Mesendoderm (in vitro differentiated cells): Measurements from ENCODE around the gene LYRM4.

Experiments
- DNase-seq: peaks from one replicate; pipeline ENCODE4 v3.0.0; 2013
- H2AK5ac ChIP-seq: 2 replicates; pipeline ENCODE4 v1.6.1; 2013; ENCODE audit warnings: low read length, inconsistent platforms
- H2BK120ac ChIP-seq: 2 replicates; pipeline ENCODE4 v1.6.1; 2013; ENCODE audit warnings: low read depth, mild to moderate bottlenecking, low read length, moderate library complexity, mixed read lengths
- H2BK15ac ChIP-seq: replicated peaks from 2 replicates; pipeline ENCODE4 v1.6.1; 2013; ENCODE audit warnings: low read depth, mild to moderate bottlenecking, moderate library complexity
- H2BK5ac ChIP-seq: 2 replicates; pipeline ENCODE4 v1.6.1; 2013; ENCODE audit warnings: low read length, inconsistent platforms
- H3K18ac ChIP-seq: 2 replicates; pipeline ENCODE4 v1.6.1; 2013; ENCODE audit warnings: mild to moderate bottlenecking, low read length, mixed read lengths
- H3K23ac ChIP-seq: one replicate; pipeline ENCODE4 v1.6.1; 2013; ENCODE audit warnings: low read length
- H3K27ac ChIP-seq: 2 replicates; pipeline ENCODE4 v1.5.1; 2013; ENCODE audit warnings: low read depth, mild to moderate bottlenecking, inconsistent platforms, low read length, moderate library complexity
- H3K27me3 ChIP-seq: 2 replicates; pipeline ENCODE4 v1.6.1; 2013; ENCODE audit warnings: low read length, control low read depth, mild to moderate bottlenecking, inconsistent platforms; ENCODE audit not compliant: insufficient read depth, poor library complexity
- H3K36me3 ChIP-seq: 2 replicates; pipeline ENCODE4 v1.6.1; 2013; ENCODE audit warnings: low read length, inconsistent platforms; ENCODE audit not compliant: control insufficient read depth, insufficient read depth
- H3K4ac ChIP-seq: one replicate; pipeline ENCODE4 v1.6.1; 2013; ENCODE audit warnings: low read depth, mild to moderate bottlenecking, low read length, moderate library complexity
- H3K4me1 ChIP-seq: 2 replicates; pipeline ENCODE4 v1.6.1; 2013; ENCODE audit warnings: low read depth, low read length, inconsistent platforms; ENCODE audit not compliant: control insufficient read depth
- H3K4me2 ChIP-seq: 2 replicates; pipeline ENCODE4 v1.6.1; 2013; ENCODE audit warnings: low read length
- H3K4me3 ChIP-seq: 2 replicates; pipeline ENCODE4 v1.5.1; 2013; ENCODE audit warnings: mild to moderate bottlenecking, low read length
- H3K56ac ChIP-seq: one replicate; pipeline ENCODE4 v1.6.1; 2013; ENCODE audit warnings: low read length
- H3K79me1 ChIP-seq: 2 replicates; pipeline ENCODE4 v1.6.1; 2013; ENCODE audit warnings: low read length, inconsistent platforms
- H3K79me2 ChIP-seq: 2 replicates; pipeline ENCODE4 v1.6.1; 2013; ENCODE audit warnings: mild to moderate bottlenecking, low read length; ENCODE audit not compliant: control insufficient read depth, insufficient read depth
- H3K9ac ChIP-seq: 2 replicates; pipeline ENCODE4 v1.6.1; 2013; ENCODE audit warnings: low read length, inconsistent platforms
- H4K5ac ChIP-seq: one replicate; pipeline ENCODE4 v1.6.1; 2013; ENCODE audit warnings: low read length
- H4K8ac ChIP-seq: one replicate; pipeline ENCODE4 v1.6.1; 2013; ENCODE audit warnings: low read depth, mild to moderate bottlenecking, control low read depth, low read length, moderate library complexity
- WGBS: extraction: QIAGEN DNeasy Blood & Tissue Kit; methylation state at CpG from one replicate; pipeline ENCODE4 v1.1.7; 2013; ENCODE audit warnings: low lambda C conversion rate, missing lambda C conversion rate; ENCODE audit not compliant: insufficient coverage; ENCODE audit errors: extremely low coverage; 5-methylcytosine and 5-hydroxymethylcytosine counted together

Gene LYRM4

DNA sequence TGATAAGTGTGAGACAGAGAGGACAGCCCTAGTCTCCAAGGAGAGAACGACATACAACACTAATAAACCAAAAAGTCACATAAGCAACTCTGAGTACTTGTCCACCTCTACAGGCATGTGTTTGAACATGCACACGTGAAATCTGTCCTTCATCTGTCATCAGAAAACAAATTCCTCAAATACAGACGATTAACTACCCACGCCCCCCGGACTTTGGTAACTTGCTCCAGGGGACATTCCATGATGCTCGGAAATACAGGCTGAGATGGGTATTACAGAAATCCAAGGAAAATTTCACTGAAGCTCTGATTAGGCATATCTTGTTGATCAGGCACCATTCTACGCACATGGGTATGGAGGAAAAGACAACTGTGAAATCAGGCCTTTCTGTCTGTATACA is 57.8 kb downstream of the LYRM4 start:
- Histone ChIP-seq H3K4me1 (no peaks in the 10 kb centered on the region), H3K79me1 (peaks cover 6% of the 10 kb centered on the region), H3K27me3 (no peaks in the 10 kb centered on the region), H3K18ac (no peak overlapping the region), H3K79me2 (no peaks in the 10 kb centered on the region), H3K56ac (no peak overlapping the region), H3K23ac (no peak overlapping the region), H3K4me3 (no peak overlapping the region), H2BK5ac (no peak overlapping the region), H3K36me3 (no peaks in the 10 kb centered on the region), H2BK120ac (no peak overlapping the region), H3K4me2 (no peak overlapping the region), H3K9ac (no peak overlapping the region), H3K4ac (no peak overlapping the region), H4K8ac (no peak overlapping the region), H4K5ac (no peak overlapping the region), H2BK15ac (no peak overlapping the region), H3K27ac (no peak overlapping the region), H2AK5ac (no peak overlapping the region)
- no CpG with 5 or more reads among the region's 7 CpGs for WGBS
- no peak for DNase-seq

GRCh38 chr6:5202206-5202605 is 58.5 kb downstream of the LYRM4 start:
- H3K79me2 ChIP-seq = no peaks in the 10 kb centered on the region
- H3K56ac ChIP-seq = no peak overlapping the region
- H3K4me1 ChIP-seq = no peaks in the 10 kb centered on the region
- H3K4me3 ChIP-seq = no peak overlapping the region
- no peak overlapping the region for H2BK5ac ChIP-seq
- H3K27me3 ChIP-seq = no peaks in the 10 kb centered on the region
- no peak overlapping the region for H4K5ac ChIP-seq
- H3K9ac ChIP-seq = no peak overlapping the region
- H2BK15ac ChIP-seq = no peak overlapping the region
- peaks cover 6% of the 10 kb centered on the region for H3K79me1 ChIP-seq
- H3K4me2 ChIP-seq = no peak overlapping the region
- no peak overlapping the region for H3K18ac ChIP-seq
- H3K4ac ChIP-seq = no peak overlapping the region
- DNase-seq = no peak
- no peak overlapping the region for H2AK5ac ChIP-seq
- H3K36me3 ChIP-seq = no peaks in the 10 kb centered on the region
- no peak overlapping the region for H3K27ac ChIP-seq
- H3K23ac ChIP-seq = no peak overlapping the region
- H4K8ac ChIP-seq = no peak overlapping the region
- no peak overlapping the region for H2BK120ac ChIP-seq

DNA sequence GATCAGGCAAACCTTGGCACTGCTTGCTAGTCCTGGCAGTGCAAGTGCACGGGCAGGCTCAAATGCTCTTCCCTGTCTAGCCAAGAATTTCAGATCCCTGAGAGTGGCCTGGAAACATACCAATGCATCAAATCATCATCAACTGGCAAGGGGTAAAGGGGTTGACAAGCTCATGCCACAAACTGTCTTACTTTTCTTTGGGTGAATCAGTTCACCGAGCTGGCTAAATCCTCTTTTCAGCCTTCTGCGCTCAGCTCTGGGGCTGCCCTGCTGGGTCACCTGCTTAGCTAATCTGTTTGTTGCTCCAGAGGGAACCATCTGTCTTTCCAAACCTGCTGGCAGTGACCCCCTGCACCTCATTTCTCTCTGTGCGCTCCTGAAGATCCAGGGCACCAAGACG is 59.5 kb downstream of the LYRM4 start:
- WGBS = no CpG with 5 or more reads among the region's 5 CpGs

DNA sequence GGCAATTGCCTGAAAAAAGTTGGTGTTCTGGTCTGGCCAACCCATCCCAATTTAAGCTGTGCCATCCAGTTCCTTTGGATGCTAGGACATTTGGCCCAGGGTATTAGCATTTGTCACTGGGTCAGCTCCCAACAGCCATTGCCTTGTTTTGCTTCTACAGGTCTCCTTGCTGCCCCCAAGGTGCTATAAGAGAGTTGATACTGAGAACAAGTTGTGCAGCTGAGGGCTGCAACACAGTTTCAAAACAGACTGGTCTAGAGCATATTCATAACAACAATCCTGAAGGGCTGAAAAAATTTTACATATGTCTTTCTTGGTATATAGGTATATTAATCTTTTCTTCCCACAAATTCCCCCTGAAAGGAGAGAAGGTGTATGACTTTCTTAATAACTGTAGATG is 61.0 kb downstream of the LYRM4 start:
- DNase-seq = no peak
- Histone ChIP-seq H2AK5ac (no peak overlapping the region), H3K27me3 (no peaks in the 10 kb centered on the region), H3K9ac (no peak overlapping the region), H3K4ac (no peak overlapping the region), H2BK5ac (no peak overlapping the region), H3K4me2 (no peak overlapping the region), H3K79me2 (no peaks in the 10 kb centered on the region), H2BK120ac (no peak overlapping the region), H3K23ac (no peak overlapping the region), H2BK15ac (no peak overlapping the region), H3K36me3 (no peaks in the 10 kb centered on the region), H3K79me1 (peaks cover 3% of the 10 kb centered on the region), H4K5ac (no peak overlapping the region), H3K27ac (no peak overlapping the region), H3K56ac (no peak overlapping the region), H3K4me1 (no peaks in the 10 kb centered on the region), H3K18ac (no peak overlapping the region), H3K4me3 (no peak overlapping the region), H4K8ac (no peak overlapping the region)

More for the DNA sequence above, 59.5 kb downstream of the LYRM4 start:
- no peak overlapping the region for H4K8ac ChIP-seq
- no peak overlapping the region for H3K56ac ChIP-seq
- no peak for DNase-seq
- H3K4me2 ChIP-seq = no peak overlapping the region
- H4K5ac ChIP-seq = no peak overlapping the region
- H3K79me1 ChIP-seq = peaks cover 6% of the 10 kb centered on the region
- no peaks in the 10 kb centered on the region for H3K36me3 ChIP-seq
- no peak overlapping the region for H2AK5ac ChIP-seq
- no peak overlapping the region for H3K9ac ChIP-seq
- no peak overlapping the region for H3K27ac ChIP-seq
- H2BK15ac ChIP-seq = no peak overlapping the region
- no peak overlapping the region for H3K4ac ChIP-seq
- no peak overlapping the region for H3K18ac ChIP-seq
- no peaks in the 10 kb centered on the region for H3K4me1 ChIP-seq
- no peak overlapping the region for H2BK120ac ChIP-seq
- no peaks in the 10 kb centered on the region for H3K27me3 ChIP-seq
- no peak overlapping the region for H2BK5ac ChIP-seq
- no peak overlapping the region for H3K4me3 ChIP-seq
- H3K79me2 ChIP-seq = no peaks in the 10 kb centered on the region
- H3K23ac ChIP-seq = no peak overlapping the region

DNA sequence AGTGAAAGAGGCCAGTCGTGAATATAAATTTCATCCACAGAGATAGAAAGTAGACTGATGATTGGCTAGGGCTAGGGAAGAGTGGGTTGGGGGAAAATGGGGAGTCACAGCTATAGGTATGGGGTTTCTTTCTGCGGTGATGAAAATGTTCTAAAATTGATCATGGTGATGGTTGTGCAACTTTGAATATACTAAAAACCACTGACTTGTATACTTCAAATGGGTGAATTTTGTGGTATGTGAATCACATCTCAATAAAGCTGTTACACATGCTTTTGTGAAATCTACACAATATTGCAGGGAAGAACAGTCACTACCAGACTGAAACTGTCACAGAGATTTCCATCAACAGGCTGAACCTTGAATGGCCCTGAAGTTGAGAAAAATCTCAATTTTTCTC is 61.5 kb downstream of the LYRM4 start:
- Histone ChIP-seq H3K9ac (no peak overlapping the region), H2BK120ac (no peak overlapping the region), H2BK5ac (no peak overlapping the region), H4K8ac (no peak overlapping the region), H3K4me2 (no peak overlapping the region), H3K4me3 (no peak overlapping the region), H3K27ac (no peak overlapping the region), H3K79me2 (no peaks in the 10 kb centered on the region), H3K4me1 (no peaks in the 10 kb centered on the region), H2BK15ac (no peak overlapping the region), H3K27me3 (no peaks in the 10 kb centered on the region), H3K23ac (no peak overlapping the region), H3K36me3 (no peaks in the 10 kb centered on the region), H3K56ac (no peak overlapping the region), H2AK5ac (no peak overlapping the region), H3K18ac (no peak overlapping the region), H4K5ac (no peak overlapping the region), H3K4ac (no peak overlapping the region), H3K79me1 (peaks cover 4% of the 10 kb centered on the region)
- WGBS = no CpG with 5 or more reads among the region's 2 CpGs
- no peak for DNase-seq

DNA sequence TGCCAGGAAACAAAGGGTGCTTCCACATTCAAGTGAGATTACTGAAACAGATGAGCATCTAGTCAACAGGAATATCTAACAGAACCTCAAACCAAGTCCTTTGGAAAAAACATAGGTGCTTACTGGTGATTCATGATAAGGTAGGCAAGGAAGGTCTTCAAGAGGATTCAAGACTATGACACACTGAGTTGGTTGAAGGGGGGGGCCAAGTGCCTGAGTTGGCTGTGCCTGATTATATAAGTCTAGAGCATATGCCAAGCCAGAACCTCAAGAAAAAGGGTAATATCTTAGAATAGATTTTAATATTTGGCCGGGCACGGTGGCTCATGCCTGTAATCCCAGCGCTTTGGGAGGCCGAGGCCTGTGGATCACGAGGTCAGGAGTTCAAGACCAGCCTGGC is 63.7 kb downstream of the LYRM4 start:
- no peaks in the 10 kb centered on the region for H3K36me3 ChIP-seq
- no peaks in the 10 kb centered on the region for H3K79me2 ChIP-seq
- no peak overlapping the region for H4K8ac ChIP-seq
- no peak overlapping the region for H2BK15ac ChIP-seq
- H3K23ac ChIP-seq = no peak overlapping the region
- no peak overlapping the region for H3K27ac ChIP-seq
- peaks cover 4% of the 10 kb centered on the region for H3K79me1 ChIP-seq
- no peak overlapping the region for H3K9ac ChIP-seq
- no peak overlapping the region for H3K18ac ChIP-seq
- no peak overlapping the region for H4K5ac ChIP-seq
- H3K4me1 ChIP-seq = no peaks in the 10 kb centered on the region
- no peak for DNase-seq
- no CpG with 5 or more reads among the region's 5 CpGs for WGBS
- H2BK120ac ChIP-seq = no peak overlapping the region
- H3K4ac ChIP-seq = no peak overlapping the region
- no peak overlapping the region for H3K4me2 ChIP-seq
- H3K27me3 ChIP-seq = no peaks in the 10 kb centered on the region
- H2AK5ac ChIP-seq = no peak overlapping the region
- H3K4me3 ChIP-seq = no peak overlapping the region
- H2BK5ac ChIP-seq = no peak overlapping the region
- H3K56ac ChIP-seq = no peak overlapping the region
